OCI-LY7 (cell line): Measurements from ENCODE around the gene TSPO. TPM values are rescaled to one million over a fixed set of nuclear protein-coding genes. Genes with fewer than 3 reads are reported as not detected.
A peak's percentile ranks its signal among the peaks of the same experiment; 100 is the strongest.

ENCODE experiments used
- BruUV-seq: library from RNA; stranded (reverse); fragments of 400-500 nt; replicated peaks from 2 replicates; lab custom pipeline; 2021; lab: Mats Ljungman, UMichigan
- CTCF ChIA-PET: fragments of 300-600 bp; sonication (Branson Sonifier 250); formaldehyde crosslinking; loops from one replicate; lab custom pipeline; 2022; ENCODE audit warnings: antibody characterized with exemption; ENCODE audit not compliant: unreplicated experiment; lab: Charles Lee
- POLR2A ChIA-PET: fragments of 300-600 bp; sonication (Branson Sonifier 250); formaldehyde crosslinking; loops from one replicate; lab custom pipeline; 2022; ENCODE audit warnings: antibody characterized with exemption; lab: Charles Lee
- DNase-seq: peaks from one replicate; pipeline ENCODE4 v3.0.0-alpha.2; 2015; ENCODE audit warnings: low spot score
- H2AFZ ChIP-seq: fragments of 200-600 bp; sonication (generic), shearing (Covaris generic); 2 replicates; pipeline ENCODE4 v1.6.1; 2014; ENCODE audit warnings: mild to moderate bottlenecking, antibody characterized with exemption, low read length, moderate library complexity
- H3K27ac ChIP-seq: fragments of 200-600 bp; sonication (generic); 2 replicates; pipeline ENCODE4 v1.5.1; 2014; ENCODE audit warnings: mixed run types, low read depth, mild to moderate bottlenecking, moderate library complexity, low read length, inconsistent platforms; ENCODE audit not compliant: poor library complexity, severe bottlenecking
- H3K36me3 ChIP-seq: fragments of 200-600 bp; sonication (generic); 2 replicates; pipeline ENCODE4 v1.6.1; 2014; ENCODE audit warnings: mild to moderate bottlenecking, antibody characterized with exemption, low read length, moderate library complexity, mixed read lengths; ENCODE audit not compliant: insufficient read depth
- H3K4me1 ChIP-seq: fragments of 200-600 bp; sonication (generic); 2 replicates; pipeline ENCODE4 v1.5.1; 2014; ENCODE audit warnings: mild to moderate bottlenecking, low read length; ENCODE audit not compliant: insufficient read depth, poor library complexity, severe bottlenecking
- H3K4me2 ChIP-seq: fragments of 200-600 bp; sonication (generic); 2 replicates; pipeline ENCODE4 v1.6.1; 2014; ENCODE audit warnings: mild to moderate bottlenecking, low read length
- H3K4me3 ChIP-seq: fragments of 200-600 bp; sonication (generic); 2 replicates; pipeline ENCODE4 v1.5.1; 2014; ENCODE audit warnings: mild to moderate bottlenecking, low read depth, low read length; ENCODE audit not compliant: poor library complexity, severe bottlenecking
- H3K79me2 ChIP-seq: fragments of 200-600 bp; sonication (generic); 2 replicates; pipeline ENCODE4 v1.6.1; 2016; ENCODE audit warnings: low read depth, mild to moderate bottlenecking, low read length, moderate library complexity, mixed read lengths; ENCODE audit not compliant: insufficient read depth
- H3K9me2 ChIP-seq: fragments of 200-600 bp; sonication (generic); 2 replicates; pipeline ENCODE4 v1.6.1; 2016; ENCODE audit warnings: mild to moderate bottlenecking, low read length, mixed read lengths; ENCODE audit not compliant: insufficient read depth
- H3K9me3 ChIP-seq: fragments of 200-600 bp; sonication (generic); 2 replicates; pipeline ENCODE4 v1.6.1; 2014; ENCODE audit warnings: mild to moderate bottlenecking, mixed run types, low read length, mixed read lengths
- H4K20me1 ChIP-seq: fragments of 200-600 bp; sonication (generic); 2 replicates; pipeline ENCODE4 v1.6.1; 2014; ENCODE audit warnings: mild to moderate bottlenecking, antibody characterized with exemption, low read length, moderate library complexity, mixed read lengths; ENCODE audit not compliant: insufficient read depth
- CTCF ChIP-seq: fragments of 200-600 bp; sonication (generic); conservative IDR thresholded peaks from 2 replicates; pipeline ENCODE4 v1.5.1; 2014; ENCODE audit warnings: mild to moderate bottlenecking, antibody characterized with exemption, low read length, moderate library complexity, mixed read lengths
- EZH2phosphoT487 ChIP-seq: fragments of 200-600 bp; sonication (generic); IDR thresholded peaks from 2 replicates; pipeline ENCODE4 v1.6.1; 2018; ENCODE audit warnings: low read depth, borderline replicate concordance, mild to moderate bottlenecking, mixed run types, antibody characterized with exemption, low read length, moderate library complexity, mixed read lengths
- intact Hi-C: fragments of 100-400 bp; cut with micrococcal nuclease; formaldehyde crosslinking; loops from one replicate; pipeline ENCODE4 v1.10.0; 2022; ENCODE audit not compliant: unreplicated experiment
- total RNA-seq, 2 experiments: library from RNA; depleted of rRNA in 1 of 2; stranded (reverse); fragments of >200 nt in 1 of 2; shearing (Covaris generic) in 1 of 2; gene quantifications; 2 replicates each; pipeline ENCODE4 v1.2.3, GENCODE V29; 2014 to 2022

TSPO gene
- total RNA-seq, 2 experiments from 2014 or later: 47.1 to 69.9 TPM

DNA sequence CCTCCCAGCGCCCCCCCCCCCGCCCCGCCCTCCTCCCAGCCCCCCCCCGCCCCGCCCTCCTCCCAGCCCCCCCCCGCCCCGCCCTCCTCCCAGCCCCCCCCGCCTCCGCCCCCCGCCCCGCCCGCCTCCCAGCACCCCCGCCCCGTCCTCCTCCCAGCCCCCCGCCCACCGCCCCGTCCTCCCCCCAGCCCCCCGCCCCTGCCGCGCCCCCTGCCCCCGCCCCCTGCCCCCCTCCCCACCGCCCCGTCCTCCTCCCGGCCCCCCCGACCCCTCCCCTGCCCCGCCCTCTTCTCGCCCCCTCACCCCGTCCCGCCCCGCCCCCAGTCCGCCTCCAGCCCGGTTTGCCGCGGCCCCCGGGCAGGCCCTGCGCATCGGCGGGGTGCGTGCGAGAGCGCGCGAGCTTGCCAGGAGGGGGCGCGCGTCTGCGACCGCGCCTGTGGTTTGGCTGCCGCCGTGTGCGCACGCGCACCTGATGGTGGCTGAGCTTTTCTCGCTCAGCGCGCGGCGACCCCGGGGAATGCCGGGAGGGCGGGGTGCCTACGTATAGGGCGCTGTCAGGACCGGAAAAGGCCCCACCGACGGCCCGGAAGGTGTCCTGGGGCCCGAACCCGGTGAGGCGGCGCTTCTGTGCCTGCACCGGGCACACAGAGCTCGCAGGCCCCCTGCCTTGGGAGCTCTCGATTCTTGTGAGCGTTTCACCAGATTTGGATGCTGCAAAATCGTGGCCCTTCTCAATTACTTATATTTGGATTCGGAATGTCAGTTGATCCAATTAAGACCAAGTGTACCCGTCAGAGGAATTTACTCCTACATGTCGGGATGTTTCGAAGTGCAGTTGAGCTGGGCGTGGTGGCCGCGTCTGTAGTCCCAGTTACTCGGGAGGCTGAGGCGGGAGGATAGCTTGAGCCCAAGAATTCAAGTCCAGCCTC is 36.1 kb downstream of the TSPO start:
- peak overlapping the region; percentile 70 for H3K4me3 ChIP-seq
- peaks cover 17% of the 10 kb centered on the region; the same call in 1 of the 2 replicates for H3K36me3 ChIP-seq
- peak overlapping the region; percentile 64 for H2AFZ ChIP-seq
- intact Hi-C loops: loop anchor here (1.0 kb wide), 1 partner anchor 76 kb away; no protein-coding TSS in a partner anchor
- H3K79me2 ChIP-seq: peaks cover 22% of the 10 kb centered on the region; the same call in 1 of the 2 replicates
- CTCF ChIA-PET: interaction anchor here (1.8 kb wide), 1 partner anchor 41 kb away, joined by 8 read pairs; no protein-coding TSS in a partner anchor
- DNase-seq: peak; percentile 97
- H3K4me1 ChIP-seq: peaks cover 20% of the 10 kb centered on the region
- BruUV-seq: no TSS peak
- H3K4me2 ChIP-seq: peak overlapping the region; percentile 90
- peak; percentile 49; the same call in 1 of the 2 replicates for TF ChIP-seq CTCF
- no peak for TF ChIP-seq EZH2phosphoT487
- peak overlapping the region; percentile 80 for H3K27ac ChIP-seq
- no peaks in the 10 kb centered on the region for H3K9me2 ChIP-seq
- POLR2A ChIA-PET: interaction anchor here (0.7 to 1.4 kb wide), 4 partner anchors 26 to 709 kb away, joined by 3 to 5 read pairs (median 3); no protein-coding TSS in a partner anchor
- peaks cover 4% of the 10 kb centered on the region; the same call in 1 of the 2 replicates for H3K9me3 ChIP-seq
- H4K20me1 ChIP-seq: no peaks in the 10 kb centered on the region

GRCh38 chr22:43188829-43189545 is 37.6 kb downstream of the TSPO start:
- no peak for DNase-seq
- Histone ChIP-seq H3K9me3 (peaks cover 4% of the 10 kb centered on the region; the same call in 1 of the 2 replicates), H2AFZ (no peak overlapping the region), H3K79me2 (peaks cover 16% of the 10 kb centered on the region; the same call in 1 of the 2 replicates), H3K36me3 (peaks cover 1% of the 10 kb centered on the region; the same call in 1 of the 2 replicates), H3K27ac (no peak overlapping the region), H3K9me2 (no peaks in the 10 kb centered on the region), H3K4me3 (no peak overlapping the region), H3K4me2 (no peak overlapping the region), H4K20me1 (no peaks in the 10 kb centered on the region), H3K4me1 (peaks cover 20% of the 10 kb centered on the region)
- TF ChIP-seq EZH2phosphoT487 (no peak), CTCF (no peak)
- intact Hi-C loops: no loop called here
- ChIA-PET POLR2A (interaction anchor here (0.7 kb wide), 2 partner anchors 474 to 858 kb away, joined by 4 read pairs; no protein-coding TSS in a partner anchor), CTCF (no interaction called here)
- BruUV-seq: no TSS peak
